GM19467 (cell line): ENCODE results near the gene COA6.

Experiments
- ATAC-seq: cut with Tn5 transposase; IDR thresholded peaks from one replicate; pipeline ENCODE4 v1.9.1; 2021; ENCODE audit warnings: mild to moderate bottlenecking, moderate library complexity; ENCODE audit not compliant: unreplicated experiment

The COA6 gene

GRCh38 chr1:234408757-234409156 is 35.5 kb downstream of the COA6 start:
- ATAC-seq, result no peak

DNA sequence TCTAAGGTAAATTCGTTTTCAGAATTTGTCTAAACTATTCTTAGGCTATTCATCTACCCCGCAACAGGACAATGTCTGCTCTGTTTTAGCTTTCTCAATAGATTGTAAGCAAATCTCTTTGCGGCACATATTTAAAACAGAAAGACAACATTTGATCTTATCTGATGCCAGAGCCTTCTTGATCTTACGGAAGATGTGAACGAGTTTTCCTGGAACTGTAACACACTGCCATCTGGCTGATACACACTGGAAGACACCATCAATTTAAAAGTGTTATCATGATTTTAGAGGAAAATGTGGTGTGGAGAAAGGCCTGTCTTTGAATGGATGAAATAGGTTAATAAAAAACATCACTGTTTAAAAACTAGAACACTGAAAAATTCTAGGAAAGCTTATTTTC is 36.1 kb downstream of the COA6 start:
- no peak for ATAC-seq

DNA sequence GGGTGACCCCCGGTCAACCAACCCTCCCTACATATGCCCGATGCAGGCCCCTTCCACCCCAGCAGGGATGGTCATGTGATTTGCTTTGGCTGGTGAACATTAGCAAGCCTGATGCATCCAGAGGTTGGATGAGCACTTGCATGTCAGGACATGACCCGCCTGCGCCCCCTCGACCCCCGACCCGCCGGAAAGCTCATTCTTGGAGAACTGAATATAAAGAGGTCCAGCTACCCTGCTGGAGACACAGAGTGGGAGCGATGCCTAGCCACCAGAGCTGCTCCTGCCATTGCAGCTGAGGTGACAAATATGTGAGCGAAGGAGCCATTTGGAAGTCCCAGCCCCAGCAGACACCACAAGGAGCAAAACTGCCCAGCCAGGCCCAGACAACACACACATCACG is 39.6 kb downstream of the COA6 start:
- no peak for ATAC-seq

- ATAC-seq, result no peak
Measured at GRCh38 chr1:234413485-234413884, 40.2 kb downstream of the COA6 start.

DNA sequence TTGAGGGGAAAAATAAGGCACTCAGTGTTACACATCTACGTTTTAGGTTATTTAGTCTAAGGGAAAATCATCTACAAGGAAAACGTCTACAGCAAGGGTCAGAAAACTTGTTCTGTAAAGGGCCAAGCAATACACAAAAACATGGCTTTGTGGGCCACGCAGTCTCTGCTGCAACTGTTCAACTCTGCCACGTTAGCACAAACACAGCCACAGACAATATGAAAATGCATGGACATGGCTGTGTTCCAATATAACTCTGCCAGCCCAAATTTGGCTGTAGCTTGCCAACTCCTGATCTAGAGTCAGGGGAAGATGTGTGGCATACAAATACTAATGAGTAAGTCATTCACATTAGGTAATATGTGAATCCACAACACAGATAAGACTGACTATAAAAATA is 40.7 kb downstream of the COA6 start:
- no peak for ATAC-seq

- no peak for ATAC-seq
Measured at GRCh38 chr1:234427950-234428646, 54.8 kb downstream of the COA6 start.

DNA sequence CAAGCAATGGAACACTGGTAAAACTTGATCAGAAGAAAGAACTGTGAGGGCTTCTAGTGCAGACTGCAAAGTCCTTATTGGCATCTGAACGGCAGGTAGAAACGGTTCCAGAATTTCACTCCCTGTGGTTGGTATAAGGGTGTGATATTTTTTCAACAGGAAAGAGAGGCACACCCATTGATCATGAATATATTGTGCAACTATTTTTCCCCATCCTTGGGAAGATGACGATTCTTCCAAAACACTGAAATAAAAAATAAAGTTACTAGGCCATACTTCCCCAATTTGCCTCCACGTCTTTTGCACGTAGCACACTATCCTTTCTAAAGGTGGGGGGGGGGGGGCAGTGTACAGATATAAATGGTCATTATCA is 56.2 kb downstream of the COA6 start:
- no peak for ATAC-seq

DNA sequence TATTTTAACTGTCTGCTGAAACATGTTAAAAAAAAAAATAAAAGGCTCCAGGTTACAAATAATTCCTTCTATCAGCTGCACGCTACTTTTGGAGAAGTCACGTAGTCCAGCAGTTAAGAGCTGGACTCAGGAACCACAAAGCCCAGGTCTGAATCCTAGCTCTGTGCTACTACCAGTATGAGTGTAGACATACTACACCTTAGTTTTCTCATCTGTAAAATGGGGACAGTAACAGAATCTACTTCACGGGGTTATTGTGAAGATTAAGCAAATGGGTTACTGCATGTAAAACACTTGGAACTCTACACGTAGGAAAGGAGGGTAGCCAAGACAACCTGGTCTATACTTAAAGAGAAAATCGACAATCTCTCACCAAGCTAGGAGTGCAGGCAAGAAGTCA is 57.4 kb downstream of the COA6 start:
- ATAC-seq, result no peak

GRCh38 chr1:234431255-234431654 is 58.0 kb downstream of the COA6 start:
- ATAC-seq, result no peak

DNA sequence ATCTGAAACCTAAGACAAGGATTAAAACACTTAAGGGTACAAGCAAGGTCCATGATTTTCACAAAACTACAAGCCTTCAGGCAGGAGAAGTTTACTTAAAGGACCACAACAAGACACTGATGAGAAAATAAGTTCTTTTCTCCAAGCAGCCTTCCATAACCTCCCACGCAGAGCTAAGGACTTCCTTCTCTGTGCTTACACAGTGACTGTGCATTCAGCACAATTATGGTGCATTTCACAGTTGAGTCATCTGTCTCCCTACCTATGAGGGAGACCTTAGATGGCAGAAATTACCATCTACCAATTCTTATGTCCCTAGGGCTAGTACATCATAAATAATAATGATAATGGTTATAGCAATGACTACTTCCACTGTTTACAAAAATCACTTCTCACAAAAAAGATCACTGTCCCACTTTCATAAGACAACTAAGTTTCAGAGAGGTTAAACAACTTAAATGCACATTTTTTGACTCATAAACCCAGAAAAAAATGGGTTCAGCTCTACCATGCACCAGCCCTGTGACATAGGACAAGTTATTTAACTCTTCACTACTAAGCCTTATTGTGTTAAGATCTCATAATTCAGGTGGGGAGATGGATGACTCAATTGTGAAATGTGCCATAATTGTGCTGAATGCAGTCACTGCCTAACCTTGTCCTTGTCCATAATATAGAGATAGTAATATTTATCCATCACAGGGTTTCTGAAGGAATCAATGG is 60.5 kb downstream of the COA6 start:
- no peak for ATAC-seq
